HEK293 (cell line): ENCODE data around the gene PNPLA2.

ENCODE experiments used
- CTCF ChIA-PET: fragments of 350-600 bp; formaldehyde crosslinking; extraction: SDS; loops from one replicate; lab custom pipeline; 2021; ENCODE audit warnings: antibody characterized with exemption; lab: Yijun Ruan, JAX
- POLR2A ChIA-PET: fragments of 300-600 bp; formaldehyde crosslinking; extraction: SDS; loops from one replicate; lab custom pipeline; 2020; ENCODE audit warnings: antibody characterized with exemption, inconsistent platforms; lab: Yijun Ruan, JAX
- H3K27ac ChIP-seq: fragments of 200-500 bp; sonication (Bioruptor generic); 2 replicates; pipeline ENCODE4 v1.5.1; 2014; ENCODE audit warnings: low read depth, low read length, control low read depth, inconsistent platforms; ENCODE audit errors: extremely low read depth
- H3K36me3 ChIP-seq, 2 experiments: fragments of 200-500 bp in 1 of 2; sonication (Bioruptor generic) in 1 of 2; 1 replicate in 1 of 2; 2 replicates in 1 of 2; pipeline ENCODE4 v1.5.1; 2014 to 2017; ENCODE audit warnings: inconsistent platforms in 2 of 2, low read length in 2 of 2; ENCODE audit not compliant: control insufficient read depth in 2 of 2, insufficient read depth in 1 of 2
- H3K4me1 ChIP-seq: fragments of 200-500 bp; sonication (Bioruptor generic); 2 replicates; pipeline ENCODE4 v1.5.1; 2014; ENCODE audit warnings: mild to moderate bottlenecking, low read length, inconsistent platforms; ENCODE audit not compliant: control insufficient read depth, insufficient read depth
- H3K4me3 ChIP-seq: 2 replicates; pipeline ENCODE4 v1.5.1; 2011; ENCODE audit warnings: low read depth, mild to moderate bottlenecking, control low read depth, low read length, moderate library complexity
- H3K9me3 ChIP-seq: fragments of 200-500 bp; sonication (Bioruptor generic); 2 replicates; pipeline ENCODE4 v1.5.1; 2014; ENCODE audit warnings: low read depth, low read length, inconsistent platforms; ENCODE audit not compliant: control insufficient read depth, insufficient read depth
- CTCF ChIP-seq: fragments of 450-650 bp; formaldehyde crosslinking; IDR thresholded peaks from 2 replicates; pipeline ENCODE4 v1.5.1; 2016; ENCODE audit warnings: missing biosample characterization, missing genetic modification characterization
- HIC1 ChIP-seq: fragments of 450-650 bp; formaldehyde crosslinking; IDR thresholded peaks from 2 replicates; pipeline ENCODE4 v1.5.1; 2016; ENCODE audit warnings: missing biosample characterization, missing genetic modification characterization
- KLF10 ChIP-seq: fragments of 450-650 bp; IDR thresholded peaks from 2 replicates; pipeline ENCODE4 v1.5.1; 2018; ENCODE audit warnings: missing biosample characterization, mild to moderate bottlenecking, missing genetic modification characterization
- KLF8 ChIP-seq: fragments of 450-650 bp; formaldehyde crosslinking; IDR thresholded peaks from 2 replicates; pipeline ENCODE4 v1.5.1; 2016; ENCODE audit warnings: missing biosample characterization, missing genetic modification characterization
- SETDB1 ChIP-seq: IDR thresholded peaks from one replicate; pipeline ENCODE4 v1.6.1; 2017; ENCODE audit warnings: mild to moderate bottlenecking, low read length, moderate library complexity, mixed read lengths; ENCODE audit not compliant: insufficient read length
- ZBTB10 ChIP-seq: fragments of 450-650 bp; formaldehyde crosslinking; IDR thresholded peaks from 2 replicates; pipeline ENCODE4 v1.5.1; 2016; ENCODE audit warnings: missing biosample characterization, missing genetic modification characterization
- ZBTB26 ChIP-seq: fragments of 450-650 bp; formaldehyde crosslinking; optimal IDR thresholded peaks from 2 replicates; pipeline ENCODE3; 2016; ENCODE audit warnings: missing biosample characterization, mild to moderate bottlenecking, missing genetic modification characterization
- ZBTB49 ChIP-seq: fragments of 450-650 bp; formaldehyde crosslinking; IDR thresholded peaks from 2 replicates; pipeline ENCODE4 v1.5.1; 2016; ENCODE audit warnings: missing biosample characterization, missing genetic modification characterization, low read depth
- ZBTB8A ChIP-seq: fragments of 450-650 bp; formaldehyde crosslinking; IDR thresholded peaks from 2 replicates; pipeline ENCODE4 v1.5.1; 2016; ENCODE audit warnings: missing biosample characterization, missing genetic modification characterization
- ZFHX2 ChIP-seq: fragments of 450-650 bp; formaldehyde crosslinking; conservative IDR thresholded peaks from 2 replicates; pipeline ENCODE4 v1.5.1; 2016; ENCODE audit warnings: missing biosample characterization, missing genetic modification characterization
- ZNF19 ChIP-seq: fragments of 450-650 bp; formaldehyde crosslinking; IDR thresholded peaks from 2 replicates; pipeline ENCODE4; 2016; ENCODE audit warnings: missing biosample characterization, missing genetic modification characterization, low read depth
- ZNF366 ChIP-seq: fragments of 450-650 bp; formaldehyde crosslinking; conservative IDR thresholded peaks from 2 replicates; pipeline ENCODE4 v1.5.1; 2016; ENCODE audit warnings: missing biosample characterization, missing genetic modification characterization
- ZNF501 ChIP-seq: fragments of 450-650 bp; formaldehyde crosslinking; IDR thresholded peaks from 2 replicates; pipeline ENCODE4 v1.5.1; 2016; ENCODE audit warnings: missing biosample characterization, missing genetic modification characterization
- ZNF510 ChIP-seq: fragments of 450-650 bp; formaldehyde crosslinking; IDR thresholded peaks from 2 replicates; pipeline ENCODE4 v1.5.1; 2018; ENCODE audit warnings: mild to moderate bottlenecking, missing genetic modification characterization, missing biosample characterization; ENCODE audit not compliant: insufficient replicate concordance
- ZNF513 ChIP-seq: fragments of 450-650 bp; IDR thresholded peaks from 2 replicates; pipeline ENCODE4 v1.5.1; 2018; ENCODE audit warnings: missing biosample characterization, missing genetic modification characterization
- ZNF580 ChIP-seq: fragments of 450-650 bp; formaldehyde crosslinking; IDR thresholded peaks from 2 replicates; pipeline ENCODE4 v1.5.1; 2016; ENCODE audit warnings: missing biosample characterization, missing genetic modification characterization
- ZNF76 ChIP-seq: fragments of 450-650 bp; formaldehyde crosslinking; IDR thresholded peaks from 2 replicates; pipeline ENCODE4; 2016; ENCODE audit warnings: low read depth, missing biosample characterization, missing genetic modification characterization, borderline replicate concordance
- ZNF830 ChIP-seq: fragments of 450-650 bp; IDR thresholded peaks from 2 replicates; pipeline ENCODE4 v1.5.0; 2018; ENCODE audit warnings: missing biosample characterization, missing genetic modification characterization, low read depth, mild to moderate bottlenecking, moderate library complexity
- ZSCAN18 ChIP-seq: fragments of 450-650 bp; formaldehyde crosslinking; IDR thresholded peaks from 2 replicates; pipeline ENCODE4 v1.5.1; 2016; ENCODE audit warnings: missing biosample characterization, missing genetic modification characterization

Gene PNPLA2

GRCh38 chr11:832529-833113, 13.9 kb downstream of the PNPLA2 start, which contains the start of gene CD151 (continued):
- TF ChIP-seq HIC1 (tag by site-specific recombination), result peak; percentile 77
- TF ChIP-seq ZNF830 (tag by site-specific recombination), result no peak
- TF ChIP-seq ZNF513 (tag by site-specific recombination), result no peak
- no peak for TF ChIP-seq ZNF19 (tag by site-specific recombination)
- no peak for TF ChIP-seq ZBTB49 (tag by site-specific recombination)
- TF ChIP-seq ZBTB10 (tag by site-specific recombination), result peak; percentile 50

- Histone ChIP-seq H3K27ac (peak overlapping the region; percentile 64; the same call in 1 of the 2 replicates), H3K4me1 (no peaks in the 10 kb centered on the region; the same call in 1 of the 2 replicates)
- peak; percentile 72 for TF ChIP-seq ZBTB8A (tag by site-specific recombination)
- TF ChIP-seq KLF8 (tag by site-specific recombination), result peak; percentile 74; the same call in 1 of the 2 replicates
- peak; percentile 53; the same call in 1 of the 2 replicates for TF ChIP-seq KLF10 (tag by site-specific recombination)
- no peak for TF ChIP-seq ZNF501
- TF ChIP-seq ZBTB26 (tag by site-specific recombination), result peak; percentile 80
- no peak for TF ChIP-seq CTCF
- TF ChIP-seq ZSCAN18 (tag by site-specific recombination), result no peak
- TF ChIP-seq ZNF580 (tag by site-specific recombination), result no peak
- TF ChIP-seq SETDB1, result no peak
- TF ChIP-seq ZFHX2, result peak; percentile 64
- no peak for TF ChIP-seq ZNF76 (tag by site-specific recombination)
- TF ChIP-seq ZNF366, result no peak
- TF ChIP-seq ZNF510 (tag by site-specific recombination), result no peak
Observed at GRCh38 chr11:833114-833791, 14.5 kb downstream of the PNPLA2 start.

More at GRCh38 chr11:833114-833791, 14.5 kb downstream of the PNPLA2 start:
- CTCF ChIA-PET, result interaction anchor here (0.5 to 1.0 kb wide), 2 partner anchors 17 to 1569 kb away, joined by 3 to 4 read pairs; no protein-coding TSS in a partner anchor
- H3K9me3 ChIP-seq, result no peaks in the 10 kb centered on the region
- H3K36me3 ChIP-seq, result peaks cover 0 to 37% of the 10 kb centered on the region in 2 experiments; a peak in 1 of 3 replicates
- POLR2A ChIA-PET, result interaction anchor here (1.0 to 15.0 kb wide), 5 partner anchors 8 to 36 kb away, joined by 3 to 202 read pairs (median 4); partner anchors contain the start of genes PNPLA2, POLR2L and TSPAN4
- peak overlapping the region; percentile 70 for H3K4me3 ChIP-seq
